Stimulated activated CD8-positive, alpha-beta memory T cell treated with anti-CD3 and anti-CD28 coated beads, Interleukin-7, amount 100 ng/mL, for 1 hour (primary cell): ENCODE measurements around the gene UNC5C.

ENCODE experiments used
- DNase-seq, 2 donors: peaks; one replicate each; pipeline ENCODE4 v3.0.0-alpha.2; 2020; ENCODE audit warnings: low read depth in 2 of 2

Gene UNC5C

DNA sequence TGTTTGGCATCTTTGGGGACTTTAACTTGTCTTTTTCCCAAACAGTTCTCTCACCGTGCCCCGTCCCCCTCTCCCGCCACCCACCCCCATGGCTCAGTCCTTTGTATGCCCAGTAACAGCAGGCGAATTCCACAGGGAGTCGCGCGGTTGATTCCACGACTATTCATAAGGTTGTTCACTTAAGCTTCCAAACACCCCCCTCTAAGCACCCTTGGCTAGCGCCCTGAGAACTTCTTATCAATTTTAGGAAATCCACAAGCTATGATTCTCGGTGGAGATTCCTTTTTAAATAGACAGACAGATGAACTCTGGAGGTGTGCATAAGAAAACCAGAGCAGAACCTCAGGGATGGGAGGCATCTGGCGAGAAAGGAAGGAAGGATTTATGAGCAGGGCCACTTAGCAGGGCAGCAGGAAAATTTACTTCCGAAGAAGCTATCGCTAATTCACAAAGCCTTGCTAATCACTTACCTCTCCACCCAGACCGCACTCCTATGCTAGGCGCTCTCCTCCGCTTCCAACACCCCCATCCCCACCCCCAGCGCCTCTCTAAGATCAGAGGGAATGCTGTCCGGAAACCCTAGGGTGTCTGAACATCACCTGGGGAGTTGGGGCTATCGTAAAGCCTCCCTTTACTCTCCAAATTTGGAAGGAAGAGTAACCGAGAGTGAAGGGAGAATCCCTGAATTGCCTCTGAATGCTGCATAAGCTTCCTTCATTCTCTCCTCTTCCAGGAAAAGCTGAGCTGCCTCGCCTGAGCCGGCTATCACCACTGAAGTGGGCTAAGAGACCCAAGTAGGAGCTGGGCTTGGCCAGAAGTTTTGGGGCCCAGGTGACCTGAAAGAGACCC, 1.7 kb downstream of the UNC5C start:
- no peak for DNase-seq

DNA sequence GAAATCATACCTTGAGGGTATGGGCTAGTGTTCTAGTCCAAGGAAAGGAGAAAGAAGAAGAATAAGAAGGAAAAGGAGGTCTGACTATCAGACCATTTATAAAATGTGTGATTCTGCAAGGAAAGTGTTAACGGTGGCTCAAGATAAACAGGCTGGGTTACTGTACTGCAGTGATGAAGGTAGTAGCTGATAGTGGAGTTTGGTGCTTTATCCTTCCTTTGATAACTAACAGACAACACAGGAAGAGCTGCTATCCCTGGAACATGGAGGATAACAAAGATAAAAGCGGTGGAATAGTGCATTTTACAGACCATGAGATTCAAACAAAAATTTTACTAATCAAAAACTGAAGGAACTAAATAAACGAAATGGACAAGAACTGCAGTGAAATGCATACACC, 2.6 kb downstream of the UNC5C start:
- DNase-seq: no peak

DNA sequence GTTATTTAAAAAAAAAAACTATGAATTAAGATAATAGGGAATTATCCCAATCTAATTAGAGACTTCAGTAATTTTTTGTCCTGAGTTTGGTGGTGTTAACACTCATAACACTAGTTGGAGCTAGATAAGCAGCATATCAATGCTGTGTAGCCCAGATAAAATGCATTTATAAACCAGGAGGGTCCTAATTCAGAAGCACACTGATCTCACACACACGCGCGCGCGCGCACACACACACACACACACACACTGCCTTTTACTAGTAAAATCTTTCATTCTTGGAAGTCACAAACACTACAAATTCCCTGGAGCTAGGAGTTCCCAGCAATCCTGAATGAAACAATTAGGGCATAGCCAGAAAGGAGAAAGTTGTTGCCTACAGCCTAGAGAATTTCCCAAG, 3.2 kb downstream of the UNC5C start:
- no peak for DNase-seq

DNA sequence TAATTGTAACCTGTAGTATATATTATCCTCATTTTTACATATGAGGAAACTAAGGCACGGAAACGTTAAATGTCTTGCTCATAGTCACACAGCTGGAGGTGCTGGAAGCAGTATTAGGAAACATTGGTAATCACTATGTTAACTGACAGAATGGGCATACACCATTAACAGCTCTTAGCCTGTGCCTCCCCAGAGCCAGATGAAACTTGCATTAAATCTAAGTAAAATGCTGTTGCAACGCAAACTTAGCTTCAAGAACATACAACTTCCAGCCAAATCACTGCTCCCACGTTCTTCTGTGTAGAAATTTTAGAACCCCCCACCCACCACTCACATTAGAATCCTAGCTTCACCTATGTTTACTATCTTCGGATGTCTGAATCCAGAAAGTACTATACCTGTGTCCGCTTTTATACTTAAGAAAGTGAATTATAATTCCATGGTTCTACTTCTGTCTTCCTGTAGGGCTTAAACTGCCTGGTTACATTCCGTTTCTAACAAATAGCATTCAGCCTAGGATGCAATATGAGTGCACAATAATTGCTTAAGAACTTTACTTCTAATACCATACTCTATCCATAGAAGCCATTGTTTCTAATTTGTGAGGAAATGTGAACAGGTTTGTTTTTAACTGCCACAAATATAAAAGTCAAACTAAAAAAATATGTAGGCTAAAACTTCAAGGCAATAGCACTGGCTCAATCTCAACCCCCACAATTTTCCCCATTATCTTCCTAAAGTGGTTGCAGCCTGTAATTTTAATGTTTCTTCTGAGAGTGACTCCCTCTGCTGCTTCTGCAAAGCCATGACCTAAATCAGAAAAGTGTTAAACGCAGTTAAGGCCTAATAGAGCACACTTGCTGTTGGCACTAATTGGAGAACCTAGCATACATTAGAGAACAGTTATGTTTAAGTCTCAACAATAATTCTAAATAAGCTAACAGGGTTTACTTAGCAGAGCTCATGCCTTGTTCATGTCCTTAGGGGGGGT, 4.4 kb downstream of the UNC5C start:
- no peak for DNase-seq

DNA sequence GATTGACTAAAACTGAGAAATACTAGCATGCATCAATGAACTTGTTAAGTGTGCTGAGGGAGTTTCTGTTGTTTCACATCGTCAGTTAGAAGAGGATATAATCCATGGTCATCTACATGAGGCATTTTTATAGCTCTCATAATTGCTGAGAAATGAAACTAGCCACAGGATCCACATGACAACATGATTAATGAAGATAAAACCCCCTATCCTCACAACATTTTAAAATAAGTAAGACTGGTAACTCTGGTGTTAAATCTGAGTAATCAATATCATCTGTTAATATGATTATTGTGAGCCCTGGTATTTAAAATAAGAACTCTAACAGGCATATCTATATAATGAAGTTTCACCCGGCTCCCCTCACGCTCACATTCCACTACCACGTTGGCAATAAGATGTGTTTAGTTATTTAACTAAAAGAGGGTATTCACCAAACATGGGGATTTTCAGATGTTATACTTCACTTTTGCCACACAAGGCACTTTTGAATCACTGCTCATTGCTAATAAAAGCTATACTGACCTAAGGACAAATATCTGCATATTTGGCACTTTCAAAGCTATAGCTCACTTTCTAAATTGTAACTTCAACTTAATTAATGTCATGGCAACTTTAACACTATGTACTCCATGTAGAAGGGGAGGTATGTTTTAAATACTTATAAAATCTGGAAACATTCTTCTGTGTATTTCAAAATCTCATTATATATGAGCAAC, 6.7 kb downstream of the UNC5C start:
- no peak for DNase-seq

DNA sequence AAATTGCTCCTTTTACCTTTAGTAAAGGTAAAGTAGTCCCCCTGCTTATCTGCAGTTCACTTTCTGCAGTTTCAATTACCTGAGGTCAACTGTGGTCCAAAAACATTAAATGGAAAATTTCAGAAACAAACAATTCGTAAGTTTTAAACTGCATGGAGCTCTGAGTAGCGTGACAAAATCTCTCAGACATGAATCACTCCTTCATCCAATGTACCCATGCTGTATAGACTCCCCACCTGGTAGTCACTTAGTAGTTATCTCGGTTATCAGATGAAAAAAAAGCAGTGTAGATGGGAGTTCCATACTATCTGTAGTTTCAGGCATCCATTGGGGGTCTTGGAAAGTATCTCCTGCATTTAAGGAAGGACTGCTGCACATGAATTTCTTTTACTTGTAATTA, 7.7 kb downstream of the UNC5C start:
- DNase-seq: no peak

DNA sequence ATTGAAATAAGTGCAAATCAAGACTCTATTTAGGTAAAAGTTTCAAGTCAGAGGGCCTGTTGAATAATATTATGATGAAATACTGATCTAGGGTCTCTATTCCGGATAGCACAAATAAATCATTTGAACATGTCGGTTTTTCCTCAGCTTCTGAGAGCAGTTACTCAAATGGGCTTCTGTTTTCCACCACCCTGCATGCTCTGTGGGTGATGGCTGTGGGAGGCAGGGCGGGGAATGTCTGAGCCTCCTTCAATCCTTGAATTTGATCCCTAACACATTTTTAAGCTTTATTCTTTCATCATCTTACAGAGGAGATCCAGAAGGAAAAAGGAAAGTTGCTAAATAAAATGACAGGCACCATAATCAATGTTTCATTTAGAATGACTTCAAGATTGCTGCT, 8.5 kb downstream of the UNC5C start:
- DNase-seq: no peak

DNA sequence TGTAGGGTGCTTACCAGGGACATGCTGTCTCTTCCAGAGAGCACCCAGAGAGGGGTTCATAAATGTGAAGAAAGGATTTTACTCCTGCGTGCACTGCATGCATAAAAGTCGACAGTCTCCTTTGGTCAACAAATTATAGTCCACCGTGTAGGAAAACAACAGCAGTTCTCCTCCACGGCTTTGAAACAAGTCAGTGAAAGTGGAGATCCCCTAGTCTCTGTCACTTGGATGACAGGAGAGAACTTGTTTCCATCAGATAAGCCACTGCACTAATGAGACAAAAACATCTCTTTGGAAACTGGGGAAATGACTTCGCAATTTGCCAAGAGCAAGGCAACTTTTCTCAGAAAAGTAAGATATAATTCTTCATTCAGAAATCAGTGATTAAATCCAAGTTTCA, 9.7 kb downstream of the UNC5C start:
- no peak for DNase-seq

DNA sequence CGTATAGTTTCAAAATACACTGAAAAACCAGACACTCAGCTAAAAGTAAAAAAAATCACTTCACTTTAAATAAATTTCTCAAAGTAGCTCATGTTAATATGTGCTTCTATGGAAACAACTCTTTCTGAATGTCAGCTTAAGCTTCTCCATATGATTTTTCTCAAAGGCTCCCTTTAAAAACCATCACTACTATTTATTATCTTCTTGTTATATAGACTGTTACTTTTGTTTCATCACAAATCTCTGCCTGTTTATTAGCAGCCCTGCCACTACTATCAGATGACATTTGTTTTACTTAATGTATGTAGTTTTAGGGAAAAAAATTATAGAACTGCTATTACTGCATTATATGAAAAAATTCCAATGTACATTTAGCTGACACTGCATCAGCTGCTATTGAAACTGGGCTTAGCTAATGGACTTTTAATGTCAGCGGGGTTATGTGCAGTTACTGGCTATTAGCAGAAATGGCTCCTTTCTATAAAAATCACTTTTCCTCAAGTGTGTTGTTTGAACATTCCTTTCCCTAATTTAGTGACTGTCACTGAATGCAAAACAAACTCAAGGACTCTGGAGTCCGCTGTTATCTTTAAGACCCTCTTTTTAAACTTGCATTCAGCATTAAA, 10.8 kb downstream of the UNC5C start:
- DNase-seq: no peak

DNA sequence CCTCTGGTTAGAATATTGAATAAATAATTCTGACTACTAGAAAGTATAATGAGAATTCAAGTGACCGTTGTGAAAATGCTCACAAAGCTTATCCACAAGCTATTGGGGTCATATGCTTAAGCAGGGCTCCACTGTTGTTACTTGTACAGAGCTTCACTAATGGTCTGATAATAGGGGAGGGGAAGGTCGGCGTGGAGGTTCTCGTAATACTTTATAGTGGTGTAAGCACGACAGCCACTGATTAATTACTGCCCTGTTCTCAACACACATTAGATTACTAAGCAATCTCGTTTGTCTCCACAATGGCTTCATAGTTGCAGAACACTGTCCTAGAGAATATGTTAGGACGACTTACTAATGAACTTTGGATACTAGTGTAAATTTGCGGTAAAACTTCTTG, 11.6 kb downstream of the UNC5C start:
- DNase-seq: no peak

DNA sequence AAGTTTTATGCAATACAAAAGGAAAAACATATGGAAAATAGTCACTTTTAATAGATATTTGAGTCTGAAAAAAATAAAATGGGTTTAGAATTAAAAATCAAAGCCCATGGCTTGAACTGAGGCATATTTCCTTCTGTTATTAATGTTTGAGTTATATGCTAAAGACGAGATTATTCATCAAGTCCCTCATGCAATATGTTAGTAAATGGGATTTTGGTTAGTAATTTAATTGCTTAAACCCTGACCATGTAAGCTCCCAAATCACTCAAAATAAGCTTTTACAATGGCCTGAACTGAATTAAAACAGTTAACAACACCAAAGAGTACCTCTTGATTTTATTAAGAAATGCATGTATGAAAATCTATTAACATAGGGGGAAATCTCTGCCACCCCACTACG, 12.1 kb downstream of the UNC5C start:
- no peak for DNase-seq

DNA sequence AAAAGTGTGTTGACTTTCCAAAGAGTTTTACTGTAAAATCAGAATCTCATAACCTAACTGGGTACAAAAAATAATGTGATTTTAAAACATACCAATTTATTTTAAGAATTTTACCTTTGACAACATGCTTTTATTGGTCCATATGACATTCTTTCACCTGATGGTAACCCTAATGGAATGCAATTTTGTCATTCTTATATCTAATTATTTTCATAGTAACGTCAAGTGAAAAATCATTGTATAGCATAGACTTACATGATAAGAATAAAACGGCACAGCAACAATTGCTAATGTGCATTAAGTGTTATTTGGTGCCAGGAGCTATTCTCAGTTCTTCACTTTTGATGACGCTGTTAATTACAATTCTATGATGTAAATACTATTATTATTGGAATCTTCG, 13.6 kb downstream of the UNC5C start:
- no peak for DNase-seq

DNA sequence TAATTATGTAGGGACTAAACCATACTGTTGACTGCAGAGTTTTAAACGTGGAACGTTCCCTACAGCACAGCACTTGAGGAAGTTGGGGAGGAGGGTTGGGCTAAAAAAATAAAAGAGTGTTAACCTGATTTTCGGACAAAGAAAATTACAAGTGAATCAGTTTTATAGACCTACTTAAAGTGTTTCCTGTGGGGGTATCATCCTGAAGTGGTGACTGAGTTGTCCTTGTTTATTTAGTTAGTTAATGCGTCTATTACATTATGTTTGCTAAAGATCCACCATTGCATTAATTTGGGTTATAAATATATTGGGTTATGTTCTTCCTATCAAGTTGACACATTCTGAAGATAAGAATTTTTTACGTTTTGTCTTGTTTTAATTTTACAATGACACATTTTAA, 14.7 kb downstream of the UNC5C start:
- DNase-seq: no peak

DNA sequence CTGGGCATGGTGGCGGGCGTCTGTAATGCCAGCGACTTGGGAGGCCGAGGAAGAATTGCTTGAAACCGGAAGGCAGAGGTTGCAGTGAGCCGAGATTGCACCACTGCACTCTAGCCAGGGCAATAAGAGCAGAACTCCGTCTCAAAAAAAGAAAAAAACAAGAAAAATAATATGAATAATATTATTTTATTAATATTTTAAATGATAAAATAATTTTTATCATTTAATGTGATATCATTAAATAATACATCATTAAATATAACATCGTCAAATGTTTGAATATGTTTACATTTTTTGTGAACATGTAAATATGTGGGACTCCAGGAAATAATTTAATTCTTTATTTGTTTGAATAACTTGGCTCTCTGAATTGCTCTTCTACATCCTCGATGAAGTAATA, 15.5 kb downstream of the UNC5C start:
- no peak for DNase-seq

DNA sequence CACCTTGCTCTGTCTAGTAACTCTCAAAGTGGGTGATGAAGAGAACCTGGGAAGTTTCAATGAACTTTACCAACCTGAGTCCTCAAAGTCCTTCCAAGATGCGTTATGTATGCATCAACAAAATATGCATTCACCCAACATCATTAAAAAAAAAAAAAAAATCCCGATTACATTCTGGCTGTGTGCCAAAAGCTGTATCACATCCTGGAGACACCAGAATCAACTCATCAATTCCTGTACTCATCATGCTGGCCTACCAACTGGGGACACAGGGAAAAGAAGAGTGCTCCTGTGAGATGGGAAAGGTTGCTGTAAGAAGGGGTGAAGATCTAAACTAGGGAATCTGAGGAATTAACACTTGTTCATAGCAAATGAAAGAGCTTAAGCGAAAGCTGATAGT, 16.5 kb downstream of the UNC5C start:
- DNase-seq: no peak

DNA sequence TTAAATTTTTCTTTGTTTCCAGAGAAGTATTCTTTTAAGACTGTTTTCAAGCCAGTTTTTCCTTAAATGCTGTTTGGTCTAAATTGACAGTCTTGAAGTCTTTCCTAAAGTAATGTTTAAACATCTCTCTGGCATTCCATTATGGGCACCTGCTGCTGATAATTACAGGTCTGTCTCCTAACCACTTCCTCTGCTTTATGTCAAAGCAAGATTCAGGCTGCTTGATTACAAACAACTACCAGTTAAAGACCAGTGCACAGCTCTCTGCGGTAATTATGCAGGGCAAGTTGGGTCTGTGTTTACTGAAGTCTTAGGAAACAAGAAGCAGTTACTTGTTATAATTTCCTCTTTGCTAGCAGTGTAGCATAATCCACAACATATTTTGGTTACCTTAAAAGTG, 17.6 kb downstream of the UNC5C start:
- DNase-seq: no peak

DNA sequence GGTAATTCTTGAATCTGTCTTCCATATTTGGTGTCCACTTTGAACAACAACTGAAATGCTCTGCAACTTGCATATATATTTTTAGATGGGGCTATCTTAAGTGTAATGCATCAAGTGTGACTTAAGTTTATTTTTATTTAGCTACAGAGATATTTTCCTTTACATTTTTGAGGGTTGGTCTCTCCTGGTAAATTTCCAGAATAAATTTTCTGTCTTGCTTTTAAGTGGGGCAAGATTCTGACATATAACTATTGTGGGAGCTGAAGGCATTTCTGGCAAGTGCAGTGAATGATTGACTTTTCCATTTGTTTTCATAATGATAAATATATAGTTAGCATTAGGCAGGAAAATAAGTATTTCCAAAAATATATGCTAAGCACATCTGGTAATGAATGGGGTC, 18.8 kb downstream of the UNC5C start:
- DNase-seq: no peak

DNA sequence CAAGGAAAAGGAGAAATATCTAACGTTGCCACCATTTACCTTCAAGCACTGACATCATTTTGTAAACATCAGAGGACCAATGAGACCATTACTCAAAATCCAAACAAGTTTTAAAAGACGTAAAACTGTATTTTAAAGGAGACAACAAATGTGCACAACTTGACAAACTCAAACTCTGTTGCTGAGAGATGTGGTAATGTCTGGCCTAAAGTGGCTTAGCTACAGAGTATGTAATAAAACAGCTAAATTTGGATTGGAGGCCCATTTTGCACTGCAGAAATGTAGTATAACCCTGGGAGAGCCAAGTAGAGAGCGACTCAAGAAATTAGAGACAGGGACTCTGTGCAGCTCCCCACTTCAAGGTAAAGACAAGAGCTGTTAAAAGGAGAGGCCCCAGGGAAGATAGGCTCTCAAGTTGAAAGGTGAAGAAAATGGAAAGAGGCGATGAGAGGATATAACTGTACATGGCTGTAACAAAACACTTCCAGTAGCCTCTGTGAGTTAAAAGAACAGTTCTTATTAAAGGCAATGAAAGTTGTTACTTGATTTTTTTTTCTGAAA, 20.3 kb downstream of the UNC5C start:
- no peak for DNase-seq

DNA sequence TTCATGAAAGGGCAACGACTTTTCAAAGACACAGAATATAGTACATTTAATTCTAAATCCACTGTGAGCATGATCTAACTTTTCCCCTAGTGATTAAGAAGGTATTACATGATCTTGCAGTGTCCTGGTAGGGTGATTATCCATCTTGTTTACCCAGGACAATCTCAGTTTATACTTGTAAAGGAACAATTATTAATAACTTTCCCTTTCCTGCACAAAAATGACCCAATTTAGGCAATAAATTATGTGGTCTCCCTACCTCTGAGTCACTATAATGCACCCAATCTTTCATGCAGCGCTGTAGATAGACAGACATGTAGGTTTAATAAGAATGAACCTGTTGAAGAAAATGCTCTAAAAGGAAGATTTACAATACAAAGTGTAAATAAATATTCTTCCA, 22.7 kb downstream of the UNC5C start:
- DNase-seq: no peak

DNA sequence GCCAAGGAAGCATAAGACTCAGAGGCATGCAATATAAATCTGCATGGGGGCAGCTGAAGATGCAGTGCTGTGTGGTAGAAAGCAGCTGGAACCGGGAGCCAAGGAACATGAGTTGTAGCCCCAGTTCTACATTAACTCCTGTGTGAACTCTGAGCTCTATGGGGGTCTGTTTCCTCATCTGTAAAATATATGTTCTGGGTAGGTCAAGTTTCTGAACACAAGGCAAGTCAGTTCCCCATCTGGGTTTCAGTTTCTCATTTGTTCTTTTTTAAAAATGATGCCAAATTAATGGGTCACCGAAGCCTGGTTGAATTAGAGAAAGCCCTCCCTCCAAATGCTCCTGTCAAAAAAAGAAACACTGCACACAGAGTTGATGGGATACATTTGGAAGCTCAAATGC, 24.0 kb downstream of the UNC5C start:
- DNase-seq: no peak

DNA sequence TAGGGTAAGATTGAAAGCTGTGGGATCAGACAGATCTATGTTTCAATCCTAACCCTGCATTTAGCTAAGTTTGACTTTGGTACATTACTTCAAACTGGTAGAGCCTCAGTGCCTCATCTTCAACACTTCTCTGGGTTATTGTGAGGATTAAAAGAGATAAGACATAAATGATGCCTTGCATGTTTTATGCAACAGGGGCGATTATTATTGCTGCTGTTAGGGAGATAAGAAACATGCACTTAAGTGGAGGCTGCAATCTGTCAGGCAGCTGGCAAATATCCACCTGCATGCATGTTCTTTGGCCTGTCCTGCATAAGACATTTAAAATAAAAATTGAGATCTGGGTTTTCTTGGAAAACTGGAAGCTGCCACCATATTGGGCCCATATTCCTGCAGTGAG, 24.6 kb downstream of the UNC5C start:
- no peak for DNase-seq
